Sciatic nerve (tissue), 2 donors: ENCODE measurements around the gene MICU2. TPM values are rescaled to one million over a fixed set of nuclear protein-coding genes. Genes with fewer than 3 reads are reported as not detected.

Experiments used
- ATAC-seq: fragments of 200-7000 bp; cut with Tn5 transposase; one replicate; pipeline ENCODE4 v1.9.1; 2020; ENCODE audit warnings: mild to moderate bottlenecking, moderate library complexity
- DNase-seq: peaks from one replicate; pipeline ENCODE4 v3.0.0-alpha.2; 2020; ENCODE audit warnings: low spot score
- intact Hi-C: fragments of 100-400 bp; cut with DNase I; formaldehyde crosslinking; loops from one replicate; pipeline ENCODE4 v1.14.2; 2022
- total RNA-seq: library from RNA; stranded (reverse); fragmentation: NEBNext Ultra II Directional; extraction: Animal tissue kit (Norgen Biotek cat#: 25700); gene quantifications from one replicate; pipeline ENCODE4 v1.2.1, GENCODE V29; 2021
- donor health status: DM: no; HTN: no; CAD: no.
- donor health status: DM: no; HTN: no; CAD: no.

Gene MICU2
- total RNA-seq, 1 donor from 2014 or later, result 32.9 TPM

DNA sequence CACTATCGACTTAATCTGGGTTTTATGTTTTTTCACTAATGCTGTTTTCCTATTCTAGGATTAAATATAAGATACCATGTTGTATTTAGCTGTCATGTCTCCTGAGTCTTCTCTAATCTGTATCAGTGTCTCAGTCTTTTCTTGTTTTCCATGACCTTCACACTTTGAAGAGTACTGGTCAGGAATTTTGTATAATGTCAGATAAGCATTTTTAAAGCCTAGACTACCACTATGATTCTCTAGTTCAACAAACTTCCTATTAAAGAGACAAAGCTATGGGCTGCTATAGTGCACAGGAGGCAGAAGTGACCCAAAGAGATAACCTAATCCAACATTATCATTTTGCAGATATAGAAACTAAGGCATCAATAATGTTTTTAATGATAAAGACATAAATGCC, 81.8 kb downstream of the MICU2 start:
- no peak for ATAC-seq
- intact Hi-C loops, result no loop called here
- DNase-seq, result no peak

DNA sequence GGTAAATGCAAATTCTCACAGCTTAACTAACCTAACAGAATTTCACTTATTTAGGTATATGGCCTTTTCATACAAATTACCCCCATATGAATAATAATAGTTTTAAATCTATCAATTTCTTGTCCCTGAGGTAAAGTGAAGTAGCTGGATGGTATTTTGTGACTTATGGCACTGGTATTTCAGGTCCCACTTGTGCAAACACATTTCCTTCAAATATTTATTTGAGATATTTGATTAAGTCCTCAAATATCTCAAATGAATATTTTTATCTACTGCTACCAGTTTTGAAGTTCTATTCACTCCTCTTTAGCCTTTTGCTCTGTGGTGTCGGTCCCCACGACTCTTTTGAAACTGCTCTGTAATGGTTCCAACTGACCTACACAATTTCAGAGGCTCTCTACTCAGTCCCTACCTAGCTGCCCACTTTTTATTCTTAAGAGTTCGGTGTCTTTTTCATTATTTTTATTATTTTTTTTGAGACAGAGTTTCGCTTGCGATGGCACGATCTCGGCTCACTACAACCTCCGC, 85.3 kb downstream of the MICU2 start:
- intact Hi-C loops, result no loop called here
- ATAC-seq, result no peak
- DNase-seq, result no peak

DNA sequence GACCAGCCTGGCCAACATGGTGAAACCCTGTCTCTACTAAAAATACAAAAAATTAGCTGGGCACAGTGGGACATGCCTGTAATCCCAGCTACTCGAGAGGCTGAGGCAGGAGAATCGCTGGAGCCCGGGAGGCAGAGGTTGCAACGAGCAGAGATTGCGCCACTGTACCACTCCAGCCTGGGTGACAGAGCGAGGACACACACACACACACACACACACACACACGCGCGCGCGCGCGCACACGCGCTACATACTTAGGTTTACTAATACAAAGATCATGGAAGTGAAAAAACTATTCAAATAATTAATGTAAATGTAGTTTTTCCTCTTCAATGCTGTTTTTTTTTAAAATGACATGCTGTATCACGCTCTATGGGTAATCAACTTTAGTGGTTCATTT, 86.4 kb downstream of the MICU2 start:
- no peak for DNase-seq

DNA sequence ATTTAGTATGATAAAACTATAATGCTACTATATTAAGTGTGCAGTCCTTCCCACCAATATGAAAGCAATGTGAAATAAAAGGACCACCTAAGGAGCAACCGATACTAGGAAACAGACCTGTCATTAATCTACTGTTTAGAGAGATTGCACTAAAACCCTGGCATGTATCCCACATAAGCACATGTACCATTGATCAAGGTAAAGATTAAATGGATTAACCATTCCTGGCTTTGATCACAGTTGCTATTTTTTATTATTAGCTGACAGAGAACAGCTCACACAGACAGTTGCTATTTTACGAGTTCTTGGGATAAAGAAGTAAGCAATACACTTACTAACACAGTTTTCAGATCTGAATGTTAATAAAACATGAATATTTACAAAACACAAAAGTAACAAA, 87.2 kb downstream of the MICU2 start:
- ATAC-seq, result no peak
- intact Hi-C loops, result no loop called here
- DNase-seq, result no peak

More for the DNA sequence above, 86.4 kb downstream of the MICU2 start:
- intact Hi-C loops, result no loop called here
- no peak for ATAC-seq

DNA sequence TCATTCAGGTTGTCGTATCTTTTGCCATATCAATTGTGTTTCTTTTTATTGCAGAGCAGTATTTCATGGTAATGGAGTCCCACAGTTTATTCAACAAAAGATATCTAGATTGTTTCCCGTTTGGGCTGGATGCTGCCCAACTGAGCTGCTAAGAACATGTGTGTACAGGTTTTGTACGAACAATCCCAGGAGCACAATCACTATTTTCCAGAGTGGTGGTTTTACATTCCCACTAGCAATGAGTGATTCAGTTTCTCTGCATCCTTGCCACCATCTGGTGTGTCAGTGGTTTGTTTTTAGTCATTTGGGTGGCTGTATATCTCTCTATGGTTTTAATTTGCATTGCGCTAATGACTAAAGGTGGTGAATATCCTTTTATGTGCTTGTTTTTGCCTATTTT, 92.1 kb downstream of the MICU2 start:
- no peak for DNase-seq
- ATAC-seq, result no peak
- intact Hi-C loops, result no loop called here

DNA sequence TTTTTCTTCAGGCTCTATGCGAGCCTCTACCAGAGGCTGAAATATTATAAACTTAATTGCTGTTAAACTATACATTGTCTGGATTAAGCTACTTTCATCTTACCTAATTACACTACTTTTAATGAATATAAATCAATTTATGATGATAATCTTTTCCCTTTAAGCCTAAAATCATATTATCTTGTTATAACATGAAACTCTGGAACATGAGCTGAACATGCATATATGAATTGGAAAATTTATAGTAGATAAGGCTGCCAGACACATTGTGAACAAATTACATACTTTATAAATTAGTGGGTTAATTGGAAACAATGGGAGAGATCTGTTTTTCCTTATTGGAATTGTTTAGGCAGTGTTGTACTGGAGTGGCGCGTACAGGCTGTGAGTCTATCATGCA, 99.6 kb downstream of the MICU2 start:
- intact Hi-C loops, result no loop called here
- ATAC-seq, result no peak
- DNase-seq, result no peak

DNA sequence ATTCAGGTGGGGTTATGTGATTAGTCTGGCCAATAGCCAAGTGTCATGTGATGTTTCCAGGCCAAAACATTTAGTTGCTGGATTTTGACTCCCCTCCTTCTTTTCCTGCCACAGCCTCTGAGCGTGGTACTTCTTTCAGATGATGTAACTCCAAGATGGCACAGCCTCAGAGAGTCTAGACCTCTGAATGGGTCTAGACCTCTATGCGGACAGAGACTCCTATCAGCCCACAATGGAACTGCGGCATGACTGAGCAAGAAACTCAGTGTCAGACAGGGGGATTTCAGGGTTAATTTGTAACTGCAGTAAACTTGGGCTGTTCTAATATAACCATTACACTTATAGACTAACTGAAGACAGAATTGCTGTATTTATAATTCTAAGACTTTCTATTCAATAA, 102.3 kb downstream of the MICU2 start:
- intact Hi-C loops, result no loop called here
- ATAC-seq (no peak), DNase-seq (no peak)

DNA sequence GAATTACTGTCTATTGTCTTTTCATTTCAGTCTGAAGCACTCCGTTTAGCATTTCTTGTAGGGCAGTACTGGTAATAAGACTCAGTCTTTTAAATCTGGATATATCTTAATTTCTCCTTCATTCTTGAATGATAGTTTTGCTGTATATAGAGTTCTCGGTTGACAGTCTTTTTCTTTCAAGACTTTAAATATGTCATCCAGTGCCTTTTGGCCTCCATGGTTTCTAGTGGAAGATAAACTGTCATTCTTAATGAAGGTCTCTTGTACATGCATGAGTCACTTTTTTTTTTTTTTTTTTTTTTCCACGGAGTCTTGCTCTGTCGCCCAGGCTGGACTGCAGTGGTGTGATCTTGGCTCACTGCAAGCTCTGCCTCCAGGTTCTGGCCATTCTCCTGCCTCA, 117.6 kb downstream of the MICU2 start:
- no peak for DNase-seq
- intact Hi-C loops, result no loop called here
- no peak for ATAC-seq

DNA sequence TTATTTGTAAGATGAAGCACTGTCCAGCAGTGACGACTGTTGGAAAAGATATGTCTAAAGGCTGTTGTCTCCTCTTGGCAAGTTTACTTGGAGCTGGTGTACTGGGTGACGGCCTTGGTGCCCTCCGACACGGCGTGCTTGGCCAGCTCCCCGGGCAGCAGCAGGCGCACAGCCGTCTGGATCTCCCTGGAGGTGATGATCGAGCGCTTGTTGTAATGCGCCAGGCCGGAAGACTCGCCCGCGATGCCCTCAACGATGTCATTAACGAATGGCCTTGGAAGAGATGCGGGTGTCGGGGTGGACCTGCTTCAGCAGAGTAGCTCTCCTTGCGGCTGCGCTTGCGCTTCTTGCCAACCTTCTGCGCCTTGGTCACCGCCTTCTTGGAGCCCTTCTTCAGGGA, 120.2 kb downstream of the MICU2 start:
- ATAC-seq, result no peak
- intact Hi-C loops, result no loop called here
- DNase-seq, result no peak

DNA sequence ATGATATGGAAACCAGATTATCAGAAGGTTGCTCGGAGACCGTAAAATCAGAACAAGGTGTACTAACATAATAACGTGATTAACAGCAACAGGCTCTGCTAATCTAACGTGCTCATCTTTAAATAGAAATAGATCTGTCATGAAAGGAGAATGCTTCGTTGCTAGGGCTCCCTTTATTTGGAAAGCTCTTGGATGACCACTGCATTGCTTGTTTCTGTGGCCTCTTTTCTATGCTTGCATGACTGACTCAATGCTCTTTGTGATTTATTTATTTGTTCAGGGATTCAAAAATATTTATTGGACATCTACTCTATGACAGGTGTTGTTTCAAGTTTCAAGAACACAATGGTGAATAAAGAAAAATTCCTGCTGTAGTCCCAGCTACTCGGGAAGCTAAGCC, 122.6 kb downstream of the MICU2 start:
- intact Hi-C loops, result no loop called here
- ATAC-seq (no peak), DNase-seq (no peak)

DNA sequence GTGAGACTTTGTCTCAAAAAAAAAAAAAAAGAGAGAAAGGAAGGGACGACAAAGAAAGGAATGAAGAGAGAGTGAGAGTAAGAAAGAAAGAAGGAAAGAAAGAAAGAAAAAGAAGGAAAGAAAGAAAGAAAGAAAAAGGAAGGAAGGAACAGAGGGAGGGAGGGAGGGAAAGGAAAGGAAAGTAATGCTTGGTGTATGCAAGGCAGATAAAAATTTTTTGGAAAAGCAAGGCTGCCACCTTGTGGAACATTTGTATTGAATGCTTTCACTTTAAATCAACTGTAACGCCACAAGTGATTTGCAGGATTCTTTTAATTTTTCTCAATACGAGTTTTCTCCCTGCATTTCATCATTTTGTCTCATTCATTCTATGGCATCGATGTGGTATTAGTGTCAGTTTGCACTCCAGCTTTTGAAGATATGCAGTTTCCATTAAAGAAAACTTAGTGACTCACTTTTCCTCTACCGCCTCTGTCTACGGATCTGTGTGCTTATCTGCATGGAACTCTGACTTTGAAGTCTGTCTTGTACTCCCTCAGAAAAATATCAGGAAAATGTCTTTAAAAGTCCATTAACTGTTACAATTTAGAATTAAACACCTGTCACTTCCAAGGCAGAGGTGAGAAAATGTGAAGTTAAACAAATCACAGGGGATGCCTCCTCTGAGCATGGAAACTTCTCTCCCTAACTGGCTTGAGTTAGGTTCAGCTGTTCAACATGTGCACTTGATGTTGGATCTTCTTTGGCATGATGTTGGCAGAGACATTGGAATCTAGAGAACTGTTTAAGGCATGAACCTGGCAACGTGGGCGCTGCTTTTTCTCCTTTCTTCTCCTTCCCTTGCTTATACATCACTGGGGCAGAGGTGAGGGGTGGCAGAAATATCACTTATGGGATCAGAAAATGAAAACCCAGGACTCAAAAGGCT, 124.8 kb downstream of the MICU2 start:
- DNase-seq (no peak), ATAC-seq (peak; percentile 85)
- intact Hi-C loops, result no loop called here

DNA sequence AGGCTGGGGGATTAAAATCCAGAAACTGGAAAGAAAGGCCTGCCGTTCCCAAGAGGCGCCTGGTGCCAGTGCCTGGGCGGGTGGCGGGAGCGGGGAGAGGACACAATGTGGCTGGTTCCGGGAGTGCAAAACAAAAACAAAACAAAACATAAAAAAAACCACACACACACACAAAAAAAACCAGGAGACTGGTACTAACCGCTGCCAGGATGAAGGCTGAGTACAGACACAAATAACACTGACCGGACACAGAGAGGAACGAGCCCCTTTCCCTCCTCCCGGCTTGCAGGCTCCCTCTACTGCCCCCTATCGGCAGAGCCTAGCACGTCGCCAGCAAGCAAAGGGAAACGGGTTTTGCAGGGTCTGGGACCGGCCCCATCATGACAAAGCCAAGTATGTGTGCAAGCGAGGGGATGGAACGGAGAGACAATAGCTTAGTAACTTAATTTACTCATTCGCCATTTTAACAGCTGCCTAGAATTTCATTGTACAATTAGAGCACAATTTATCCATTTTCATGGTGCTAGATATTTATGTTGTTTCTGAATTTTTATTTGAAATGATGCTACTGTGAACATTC, 127.0 kb downstream of the MICU2 start:
- ATAC-seq (peak; percentile 87), DNase-seq (peak; percentile 90)
- intact Hi-C loops, result no loop called here

DNA sequence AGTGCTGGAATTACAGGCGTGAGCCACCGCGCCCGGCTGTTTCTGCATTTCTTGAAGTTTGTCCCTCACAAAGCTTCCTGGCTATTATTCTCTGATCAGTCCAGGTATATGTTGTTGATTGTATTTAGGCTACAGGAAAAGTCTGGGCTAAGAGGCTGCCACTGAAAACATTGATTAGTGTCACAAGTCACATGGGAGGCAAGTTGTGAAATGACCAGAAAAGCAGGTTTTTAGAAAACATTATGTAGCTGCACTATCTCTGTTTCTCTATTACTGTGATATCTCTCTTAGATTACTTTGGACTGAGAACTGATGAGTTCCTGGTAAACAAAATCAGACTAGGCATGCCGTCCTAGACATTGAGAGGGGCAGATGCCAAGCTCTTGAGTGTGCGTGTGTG, 128.9 kb downstream of the MICU2 start:
- intact Hi-C loops, result no loop called here
- DNase-seq (no peak), ATAC-seq (no peak)

DNA sequence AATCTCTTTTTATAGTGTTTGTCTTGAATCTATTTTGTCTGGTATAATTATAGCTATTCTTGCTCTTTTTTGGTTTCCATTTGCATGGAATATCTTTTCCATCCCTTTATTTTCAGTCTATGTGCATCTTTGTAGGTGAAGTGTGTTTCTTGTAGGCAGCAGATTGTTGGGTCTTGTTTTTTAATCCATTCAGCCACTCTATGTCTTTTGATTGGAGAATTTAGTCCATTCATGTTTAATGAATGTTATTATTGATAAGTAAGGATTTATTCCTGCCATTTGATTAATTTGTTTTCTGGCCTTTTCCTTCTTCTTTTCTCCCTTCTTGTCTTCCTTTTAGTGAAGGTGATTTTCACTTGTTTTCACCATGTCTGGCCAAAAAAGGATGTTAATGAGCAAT, 133.2 kb downstream of the MICU2 start:
- intact Hi-C loops, result no loop called here
- ATAC-seq, result no peak
- DNase-seq, result no peak

DNA sequence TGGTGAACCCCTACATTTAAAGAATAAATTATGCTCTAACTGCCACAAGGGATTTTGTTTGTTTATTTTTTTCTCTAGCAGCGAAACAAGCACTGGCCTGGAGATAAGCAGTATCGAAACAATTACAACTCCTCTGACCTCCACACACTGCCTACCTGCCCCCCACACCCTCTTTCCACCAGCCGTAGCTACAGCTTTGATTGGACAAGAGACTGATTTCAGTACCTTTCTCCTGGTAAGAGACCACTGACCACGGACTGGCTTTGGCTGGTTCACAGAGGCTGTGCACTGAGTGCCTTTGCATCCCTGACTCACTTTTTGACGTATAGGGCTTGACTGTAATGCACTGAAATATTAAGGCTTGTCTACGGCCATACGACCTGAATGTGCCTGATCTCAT, 137.4 kb downstream of the MICU2 start:
- ATAC-seq (no peak), DNase-seq (no peak)
- intact Hi-C loops, result no loop called here

DNA sequence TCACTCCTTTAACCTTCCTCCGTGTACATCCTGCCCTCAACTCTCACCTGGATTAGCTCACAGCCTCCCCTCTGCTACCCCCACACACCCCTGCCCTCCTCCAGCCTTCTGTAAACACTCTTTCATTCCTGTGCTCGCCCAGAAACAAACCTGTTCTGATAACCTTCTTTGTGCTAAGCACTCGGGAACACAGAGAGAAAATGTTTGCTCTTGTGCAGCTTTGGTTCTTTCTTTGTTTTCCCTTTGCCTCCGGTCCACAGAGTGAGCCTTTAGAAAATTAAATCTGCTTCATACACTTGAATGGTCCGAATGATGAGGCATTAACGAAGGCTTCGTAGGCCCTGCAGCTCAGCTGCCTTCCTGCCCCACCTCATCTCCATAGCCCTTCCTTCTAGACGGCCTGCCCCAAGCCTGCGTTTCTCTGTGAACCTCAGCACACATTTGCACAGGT, 138.2 kb downstream of the MICU2 start:
- no peak for ATAC-seq
- intact Hi-C loops, result no loop called here

DNA sequence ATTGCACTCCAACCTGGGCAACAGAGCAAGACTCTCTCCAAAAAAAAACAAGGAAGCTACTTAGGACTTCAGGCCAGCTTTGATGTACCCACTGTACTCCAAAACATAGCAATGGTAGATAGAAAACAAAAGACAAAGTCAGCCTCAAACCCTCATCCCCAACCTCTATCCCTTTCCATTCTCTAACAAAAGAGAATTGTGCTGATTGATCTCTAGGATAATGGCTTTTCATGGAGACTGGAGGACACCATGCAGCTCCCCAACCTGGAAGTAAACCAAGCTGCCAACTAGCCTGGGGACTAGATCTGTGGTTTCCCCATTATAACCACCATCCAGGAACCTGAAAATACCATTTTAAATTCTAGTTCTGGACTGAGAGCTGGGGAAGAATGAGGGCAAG, 140.5 kb downstream of the MICU2 start:
- DNase-seq, result no peak
- intact Hi-C loops, result no loop called here

More for the DNA sequence above, 138.2 kb downstream of the MICU2 start:
- DNase-seq, result no peak

DNA sequence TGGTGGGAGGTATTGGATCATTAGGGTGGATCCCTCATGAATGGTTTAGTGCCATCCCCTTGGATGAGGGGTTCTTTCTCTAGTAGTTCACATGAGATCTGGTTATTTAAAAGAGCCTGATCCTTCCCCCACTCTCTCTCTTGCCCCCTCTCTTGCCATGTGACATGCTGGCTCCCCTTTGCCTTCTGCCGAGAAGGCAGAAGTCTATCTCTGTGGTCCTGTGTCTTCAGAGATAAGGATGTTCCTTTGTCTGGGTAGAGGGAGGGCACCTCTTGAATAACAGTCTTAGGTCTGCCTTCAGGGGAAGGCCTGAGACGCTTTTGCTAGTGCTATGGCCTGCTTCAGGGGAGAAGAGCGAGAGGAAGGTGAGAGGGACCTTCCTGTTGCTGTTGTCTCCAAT, 142.8 kb downstream of the MICU2 start:
- intact Hi-C loops, result no loop called here
- DNase-seq (no peak), ATAC-seq (no peak)

More for the DNA sequence above, 140.5 kb downstream of the MICU2 start:
- ATAC-seq, result no peak

DNA sequence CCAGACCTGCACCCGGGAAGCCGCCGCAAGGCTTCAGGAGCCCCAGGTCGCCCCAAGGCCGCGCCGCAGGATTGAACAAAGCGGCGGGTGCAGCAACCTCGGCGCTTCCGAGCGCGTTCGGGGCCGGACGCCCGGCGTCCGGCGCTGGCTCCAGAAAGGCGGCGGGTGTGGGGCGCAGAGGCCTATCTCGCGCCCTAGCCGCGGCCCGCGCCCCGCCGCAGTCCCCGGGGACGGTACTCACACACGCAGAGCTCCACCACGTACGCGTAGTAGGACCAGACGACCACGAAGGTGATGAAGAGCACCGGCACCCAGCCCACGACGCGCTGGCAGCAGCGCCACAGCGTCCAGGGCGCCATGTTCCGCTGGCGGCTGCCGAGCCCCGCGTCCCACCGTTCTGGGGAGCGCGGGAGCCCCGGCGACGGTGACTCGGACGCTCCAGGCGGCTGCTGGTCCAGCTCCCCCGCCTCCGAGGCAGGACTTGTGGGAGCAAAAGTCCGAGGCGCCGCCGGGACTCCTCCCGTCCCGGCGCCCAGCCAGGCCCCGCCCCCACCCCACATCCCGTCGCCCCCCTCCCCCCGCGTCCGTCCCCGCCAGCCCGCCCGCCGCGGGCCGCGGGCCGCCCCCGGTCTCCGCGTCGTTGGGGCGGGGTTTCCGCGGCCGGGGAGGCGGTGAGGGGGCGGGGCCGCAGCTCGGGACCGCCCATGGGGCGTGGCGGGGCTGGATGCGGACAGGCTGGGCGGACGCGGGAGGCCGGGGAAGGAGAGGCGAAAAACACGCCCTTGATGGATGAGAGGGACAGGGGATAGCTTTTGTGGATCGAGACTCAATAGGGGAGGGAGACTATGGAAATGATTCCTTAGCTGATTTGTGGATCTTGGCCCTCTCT, 144.9 kb downstream of the MICU2 start, which contains the start of gene ZDHHC20:
TSS of gene ZDHHC20 (minus strand) at position 491 of the 889 bp plus-strand sequence. CDS start at position 359, 132 bp downstream.
- ATAC-seq, result peak; percentile 98
- intact Hi-C loops, result no loop called here

More for the DNA sequence above, 144.9 kb downstream of the MICU2 start, which contains the start of gene ZDHHC20:
- DNase-seq, result peak; percentile 95
